Fibroblast of lung (primary cell): ENCODE data around the gene TMEM140.

Source experiments
- EZH2 ChIP-seq: IDR thresholded peaks from 2 replicates; pipeline ENCODE4 v1.5.1; 2012; ENCODE audit warnings: low read length, control low read depth, mild to moderate bottlenecking; ENCODE audit errors: missing control alignments
- TF ChIP-seq, protein P1 (sequence below), 2 donors: IDR thresholded peaks in 1 of 2; conservative IDR thresholded peaks in 1 of 2; 1 replicate in 1 of 2; 2 replicates in 1 of 2; pipeline ENCODE4 v1.5.1; 2011 to 2012; ENCODE audit warnings: low read length in 2 of 2, control low read depth in 1 of 2, inconsistent platforms in 1 of 2, low read depth in 1 of 2, mild to moderate bottlenecking in 1 of 2

DNA sequence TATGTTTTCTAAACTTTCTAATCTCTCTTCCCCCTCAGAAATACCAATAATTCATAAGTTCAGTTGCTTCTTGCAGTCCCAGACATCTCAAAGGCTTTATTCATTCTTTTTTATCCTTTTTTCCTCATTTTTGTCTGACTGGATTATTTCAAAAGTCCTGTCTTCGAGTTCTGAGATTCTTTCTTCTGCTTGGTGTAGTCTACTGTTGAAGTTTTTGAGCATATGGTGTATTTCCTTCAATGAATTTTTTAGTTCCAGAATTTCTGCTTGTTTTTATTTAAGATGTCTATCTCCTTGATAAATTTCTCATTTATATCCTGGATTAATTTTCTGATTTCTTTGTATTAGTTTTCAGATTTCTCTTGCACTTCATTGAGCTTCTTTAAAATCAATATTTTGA, 8.4 kb downstream of the TMEM140 start:
- TF ChIP-seq, protein P1, sequence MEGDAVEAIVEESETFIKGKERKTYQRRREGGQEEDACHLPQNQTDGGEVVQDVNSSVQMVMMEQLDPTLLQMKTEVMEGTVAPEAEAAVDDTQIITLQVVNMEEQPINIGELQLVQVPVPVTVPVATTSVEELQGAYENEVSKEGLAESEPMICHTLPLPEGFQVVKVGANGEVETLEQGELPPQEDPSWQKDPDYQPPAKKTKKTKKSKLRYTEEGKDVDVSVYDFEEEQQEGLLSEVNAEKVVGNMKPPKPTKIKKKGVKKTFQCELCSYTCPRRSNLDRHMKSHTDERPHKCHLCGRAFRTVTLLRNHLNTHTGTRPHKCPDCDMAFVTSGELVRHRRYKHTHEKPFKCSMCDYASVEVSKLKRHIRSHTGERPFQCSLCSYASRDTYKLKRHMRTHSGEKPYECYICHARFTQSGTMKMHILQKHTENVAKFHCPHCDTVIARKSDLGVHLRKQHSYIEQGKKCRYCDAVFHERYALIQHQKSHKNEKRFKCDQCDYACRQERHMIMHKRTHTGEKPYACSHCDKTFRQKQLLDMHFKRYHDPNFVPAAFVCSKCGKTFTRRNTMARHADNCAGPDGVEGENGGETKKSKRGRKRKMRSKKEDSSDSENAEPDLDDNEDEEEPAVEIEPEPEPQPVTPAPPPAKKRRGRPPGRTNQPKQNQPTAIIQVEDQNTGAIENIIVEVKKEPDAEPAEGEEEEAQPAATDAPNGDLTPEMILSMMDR (conservative IDR thresholded peaks at IDR 0.05 in 1 of 2, IDR thresholded peaks at IDR 0.05 in 1 of 2; ENCODE audit: low read depth in 1 of 2, low read length in 2 of 2): no peak
- TF ChIP-seq EZH2: no peak
